Measurements from ENCODE around the gene MKNK1.

DNA sequence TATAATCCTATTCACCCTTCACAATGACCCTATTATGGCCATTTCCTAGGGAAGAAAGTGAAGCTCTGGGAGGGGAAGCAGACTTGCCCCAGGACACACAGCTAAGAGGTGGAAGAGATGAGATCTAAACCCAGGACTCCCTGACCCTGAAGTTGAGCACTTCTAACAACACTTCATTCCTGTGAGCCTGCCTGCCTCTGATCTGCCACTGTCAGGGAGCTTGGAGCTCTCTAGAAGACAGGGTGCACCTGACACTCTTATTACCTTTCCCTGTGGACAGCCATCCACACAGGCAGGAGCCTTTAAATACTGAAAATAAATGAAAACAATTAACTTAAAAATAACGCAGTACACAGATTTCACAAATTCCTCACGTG is 599 bp downstream of the MKNK1 start:
- TF ChIP-seq, protein P1, sequence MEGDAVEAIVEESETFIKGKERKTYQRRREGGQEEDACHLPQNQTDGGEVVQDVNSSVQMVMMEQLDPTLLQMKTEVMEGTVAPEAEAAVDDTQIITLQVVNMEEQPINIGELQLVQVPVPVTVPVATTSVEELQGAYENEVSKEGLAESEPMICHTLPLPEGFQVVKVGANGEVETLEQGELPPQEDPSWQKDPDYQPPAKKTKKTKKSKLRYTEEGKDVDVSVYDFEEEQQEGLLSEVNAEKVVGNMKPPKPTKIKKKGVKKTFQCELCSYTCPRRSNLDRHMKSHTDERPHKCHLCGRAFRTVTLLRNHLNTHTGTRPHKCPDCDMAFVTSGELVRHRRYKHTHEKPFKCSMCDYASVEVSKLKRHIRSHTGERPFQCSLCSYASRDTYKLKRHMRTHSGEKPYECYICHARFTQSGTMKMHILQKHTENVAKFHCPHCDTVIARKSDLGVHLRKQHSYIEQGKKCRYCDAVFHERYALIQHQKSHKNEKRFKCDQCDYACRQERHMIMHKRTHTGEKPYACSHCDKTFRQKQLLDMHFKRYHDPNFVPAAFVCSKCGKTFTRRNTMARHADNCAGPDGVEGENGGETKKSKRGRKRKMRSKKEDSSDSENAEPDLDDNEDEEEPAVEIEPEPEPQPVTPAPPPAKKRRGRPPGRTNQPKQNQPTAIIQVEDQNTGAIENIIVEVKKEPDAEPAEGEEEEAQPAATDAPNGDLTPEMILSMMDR (IDR thresholded peaks at IDR 0.05): no peak
- TF ChIP-seq POLR2A (IDR thresholded peaks at IDR 0.05): no peak
- no peak for TF ChIP-seq POLR2AphosphoS5 (IDR thresholded peaks at IDR 0.05)
- no peak for TF ChIP-seq EP300 (IDR thresholded peaks at IDR 0.05)
